H54 (cell line): ENCODE data around the gene GNB4.
A peak's percentile ranks its signal among the peaks of the same experiment; 100 is the strongest.

Source experiments
- DNase-seq: peaks from one replicate; pipeline ENCODE4 v3.0.0; 2011; ENCODE audit warnings: low spot score, mixed read lengths; ENCODE audit not compliant: insufficient read length
- FAIRE-seq: peaks from 3 replicates; lab custom pipeline; 2011; peaks lifted over from hg19 to GRCh38; lab: Jason Lieb, UNC
- POLR2A ChIP-seq: IDR thresholded peaks from 2 replicates; pipeline ENCODE4 v1.6.1; 2011; ENCODE audit warnings: low read depth, mild to moderate bottlenecking, low read length

Gene GNB4

GRCh38 chr3:179452872-179453271 lies 1.6 kb upstream of the GNB4 start:
- no peak for TF ChIP-seq POLR2A
- no peak for DNase-seq
- no peak for FAIRE-seq

GRCh38 chr3:179452176-179452564 lies 900 bp upstream of the GNB4 start:
- DNase-seq (peak; percentile 41), FAIRE-seq (peak; percentile 95)
- TF ChIP-seq POLR2A = no peak

- DNase-seq (no peak), FAIRE-seq (peak; percentile 62)
- TF ChIP-seq POLR2A = no peak
Measured at GRCh38 chr3:179450901-179451264, 387 bp downstream of the GNB4 start.

- no peak for TF ChIP-seq POLR2A
- FAIRE-seq = peak; percentile 62
- no peak for DNase-seq
Measured at GRCh38 chr3:179450261-179450701, 989 bp downstream of the GNB4 start.

GRCh38 chr3:179449636-179450035 lies 1.6 kb downstream of the GNB4 start:
- DNase-seq (no peak), FAIRE-seq (peak; percentile 23)
- no peak for TF ChIP-seq POLR2A

GRCh38 chr3:179447251-179447650 lies 4.0 kb downstream of the GNB4 start:
- no peak for FAIRE-seq

GRCh38 chr3:179446501-179446900 lies 4.8 kb downstream of the GNB4 start:
- FAIRE-seq (peak; percentile 70), DNase-seq (no peak)
- no peak for TF ChIP-seq POLR2A

More at GRCh38 chr3:179447251-179447650, 4.0 kb downstream of the GNB4 start:
- DNase-seq = no peak
- no peak for TF ChIP-seq POLR2A

- TF ChIP-seq POLR2A = no peak
- FAIRE-seq = peak; percentile 84
Measured at GRCh38 chr3:179438841-179439240, 12.4 kb downstream of the GNB4 start.

GRCh38 chr3:179436517-179436916 lies 14.8 kb downstream of the GNB4 start:
- FAIRE-seq (peak; percentile 83), DNase-seq (no peak)
- TF ChIP-seq POLR2A = no peak

More at GRCh38 chr3:179438841-179439240, 12.4 kb downstream of the GNB4 start:
- DNase-seq = no peak

- no peak for TF ChIP-seq POLR2A
- DNase-seq (no peak), FAIRE-seq (no peak)
Measured at GRCh38 chr3:179432451-179432850, 18.8 kb downstream of the GNB4 start.

- DNase-seq (no peak), FAIRE-seq (no peak)
- TF ChIP-seq POLR2A = no peak
Measured at GRCh38 chr3:179432021-179432420, 19.2 kb downstream of the GNB4 start.

GRCh38 chr3:179430277-179430870 lies 20.9 kb downstream of the GNB4 start:
- peak; percentile 68 for FAIRE-seq
- DNase-seq = no peak
- TF ChIP-seq POLR2A = no peak

GRCh38 chr3:179428876-179429548 lies 22.3 kb downstream of the GNB4 start:
- no peak for TF ChIP-seq POLR2A
- DNase-seq = no peak
- peak; percentile 60 for FAIRE-seq

- FAIRE-seq (no peak), DNase-seq (no peak)
- TF ChIP-seq POLR2A = no peak
Measured at GRCh38 chr3:179425075-179425474, 26.2 kb downstream of the GNB4 start.

GRCh38 chr3:179421500-179421899 lies 29.8 kb downstream of the GNB4 start:
- DNase-seq (no peak), FAIRE-seq (peak; percentile 87)
- no peak for TF ChIP-seq POLR2A
